CD8-positive, alpha-beta memory T cell (primary cell): ENCODE results near the gene UFM1. TPM values are rescaled to one million over a fixed set of nuclear protein-coding genes. Genes with fewer than 3 reads are reported as not detected.

Experiments used
- CTCF ChIA-PET: fragments of 350-600 bp; sonication (Branson Sonifier 250); formaldehyde crosslinking; loops from one replicate; lab custom pipeline; 2021; ENCODE audit warnings: antibody characterized with exemption; lab: Charles Lee
- POLR2A ChIA-PET: fragments of 350-600 bp; sonication (Branson Sonifier 250); formaldehyde crosslinking; loops from one replicate; lab custom pipeline; 2021; ENCODE audit warnings: antibody characterized with exemption; lab: Charles Lee
- DNase-seq, 5 donors: peaks; one replicate each; pipeline versions ENCODE4 v3.0.0 to v3.0.0-alpha.2; 2020 to 2022; ENCODE audit warnings: mixed read lengths in 1 of 5
- H3K27ac ChIP-seq: one replicate; pipeline ENCODE4 v1.7.0; 2013; ENCODE audit warnings: low read depth, mild to moderate bottlenecking, low read length, moderate library complexity
- H3K27me3 ChIP-seq: 2 replicates; pipeline ENCODE4 v1.7.0; 2013; ENCODE audit warnings: low read length, mild to moderate bottlenecking; ENCODE audit not compliant: insufficient read depth, poor library complexity, severe bottlenecking
- H3K36me3 ChIP-seq: 2 replicates; pipeline ENCODE4 v1.7.0; 2013; ENCODE audit warnings: mild to moderate bottlenecking, low read length, moderate library complexity; ENCODE audit not compliant: insufficient read depth
- H3K4me1 ChIP-seq: 2 replicates; pipeline ENCODE4 v1.7.0; 2013; ENCODE audit warnings: mild to moderate bottlenecking, low read length, moderate library complexity; ENCODE audit not compliant: insufficient read depth
- H3K4me3 ChIP-seq: 2 replicates; pipeline ENCODE4 v1.7.0; 2013; ENCODE audit warnings: mild to moderate bottlenecking, low read length
- H3K9me3 ChIP-seq: 2 replicates; pipeline ENCODE4 v1.7.0; 2013; ENCODE audit warnings: mild to moderate bottlenecking, low read length
- H3K27ac Mint-ChIP-seq, 8 donors: one replicate each; pipeline ENCODE4 v1.8.0; 2020 to 2021; ENCODE audit warnings: mixed read lengths in 8 of 8, mild to moderate bottlenecking in 6 of 8, inconsistent platforms in 3 of 8, moderate library complexity in 3 of 8
- H3K27me3 Mint-ChIP-seq, 2 donors: one replicate each; pipeline ENCODE4 v1.8.0; 2020 to 2021; ENCODE audit warnings: mixed read lengths in 2 of 2, mild to moderate bottlenecking in 1 of 2, moderate library complexity in 1 of 2
- H3K36me3 Mint-ChIP-seq, 3 donors: one replicate each; pipeline ENCODE4 v1.8.0; 2020 to 2021; ENCODE audit warnings: mixed read lengths in 3 of 3, inconsistent platforms in 1 of 3, mild to moderate bottlenecking in 1 of 3
- H3K4me1 Mint-ChIP-seq, 3 donors: one replicate each; pipeline ENCODE4 v1.8.0; 2020 to 2021; ENCODE audit warnings: mixed read lengths in 3 of 3, inconsistent platforms in 1 of 3, mild to moderate bottlenecking in 1 of 3
- H3K4me3 Mint-ChIP-seq, 7 donors: one replicate each; pipeline ENCODE4 v1.8.0; 2020 to 2021; ENCODE audit warnings: mixed read lengths in 7 of 7, mild to moderate bottlenecking in 6 of 7, moderate library complexity in 4 of 7, inconsistent platforms in 2 of 7
- H3K9me3 Mint-ChIP-seq, 5 donors: one replicate each; pipeline ENCODE4 v1.8.0; 2020 to 2022; ENCODE audit warnings: mixed read lengths in 5 of 5, mild to moderate bottlenecking in 3 of 5, moderate library complexity in 2 of 5, inconsistent platforms in 1 of 5
- polyA plus RNA-seq: library from polyadenylated mRNA; unstranded; fragments of 300-500 nt; fragmentation: Illumina TruSeq; gene quantifications from one replicate; pipeline ENCODE4 v1.2.3, GENCODE V29; 2021
- total RNA-seq, 2 experiments: library from RNA; stranded (reverse); gene quantifications; one replicate each; pipeline ENCODE4 v1.2.3, GENCODE V29; 2021

The UFM1 gene
- total and polyA plus RNA-seq, 3 experiments from 2014 or later, result 50.9 to 61.8 (median 53.7) TPM

GRCh38 chr13:38409771-38410170, 60.1 kb downstream of the UFM1 start:
- no peak overlapping the region for H3K4me3 ChIP-seq
- DNase-seq, result no peak
- CTCF ChIA-PET, result no interaction called here
- POLR2A ChIA-PET, result no interaction called here
- H3K4me1 Mint-ChIP-seq, result no peaks in the 10 kb centered on the region
- no peaks in the 10 kb centered on the region for H3K36me3 ChIP-seq
- H3K9me3 ChIP-seq, result no peaks in the 10 kb centered on the region
- H3K4me3 Mint-ChIP-seq, result no peak overlapping the region
- H3K9me3 Mint-ChIP-seq, result no peaks in the 10 kb centered on the region
- H3K36me3 Mint-ChIP-seq, result no peaks in the 10 kb centered on the region
- no peak overlapping the region for H3K27ac ChIP-seq
- no peak overlapping the region for H3K27ac Mint-ChIP-seq
- no peaks in the 10 kb centered on the region for H3K4me1 ChIP-seq
- H3K27me3 Mint-ChIP-seq, result peaks cover 2 to 9% of the 10 kb centered on the region in 2 donors
- no peaks in the 10 kb centered on the region for H3K27me3 ChIP-seq

GRCh38 chr13:38412266-38412665, 62.6 kb downstream of the UFM1 start:
- Mint-ChIP-seq H3K27me3 (peaks cover 2 to 5% of the 10 kb centered on the region in 2 donors), H3K4me1 (peaks cover 2 to 7% (median 6%) of the 10 kb centered on the region in 3 donors), H3K9me3 (no peaks in the 10 kb centered on the region), H3K36me3 (no peaks in the 10 kb centered on the region), H3K4me3 (no peak overlapping the region), H3K27ac (no peak overlapping the region)
- H3K27ac ChIP-seq, result no peak overlapping the region
- no peak overlapping the region for H3K4me3 ChIP-seq
- CTCF ChIA-PET, result no interaction called here
- DNase-seq, result no peak
- no peaks in the 10 kb centered on the region for H3K4me1 ChIP-seq
- no peaks in the 10 kb centered on the region for H3K36me3 ChIP-seq
- POLR2A ChIA-PET, result no interaction called here
- H3K9me3 ChIP-seq, result no peaks in the 10 kb centered on the region
- no peaks in the 10 kb centered on the region for H3K27me3 ChIP-seq
